SK-N-SH treated with all-trans-retinoic acid at 6 μM for 48 hours (cell line): ENCODE results near the gene PKNOX2.

ENCODE experiments used
- ATAC-seq: fragments of 200-7000 bp; cut with Tn5 transposase; 3 replicates; pipeline ENCODE4 v1.9.1; 2020; ENCODE audit warnings: mild to moderate bottlenecking, moderate library complexity
- ARNTL ChIP-seq: fragments of 450-650 bp; formaldehyde crosslinking; IDR thresholded peaks from 2 replicates; pipeline ENCODE4 v1.5.0; 2020; ENCODE audit warnings: low read depth, mild to moderate bottlenecking, moderate library complexity, borderline replicate concordance
- BACH2 ChIP-seq: fragments of 250-450 bp; sonication (Bioruptor Pico); IDR thresholded peaks from 2 replicates; pipeline ENCODE4 v1.9.0; 2021; ENCODE audit warnings: mild to moderate bottlenecking, borderline replicate concordance
- CREB5 ChIP-seq: fragments of 250-450 bp; sonication (Bioruptor Pico); IDR thresholded peaks from 2 replicates; pipeline ENCODE4 v1.5.1; 2020; ENCODE audit warnings: low read depth, mild to moderate bottlenecking, moderate library complexity
- CSDC2 ChIP-seq: fragments of 250-450 bp; sonication (Bioruptor Pico); IDR thresholded peaks from 2 replicates; pipeline ENCODE4 v1.5.0; 2020; ENCODE audit warnings: mild to moderate bottlenecking, moderate library complexity
- CSRNP3 ChIP-seq: fragments of 250-450 bp; sonication (Bioruptor Pico); IDR thresholded peaks from 2 replicates; pipeline ENCODE4 v1.5.1; 2021; ENCODE audit warnings: mild to moderate bottlenecking, moderate library complexity
- ESRRG ChIP-seq: fragments of 250-450 bp; sonication (Bioruptor Pico); IDR thresholded peaks from 2 replicates; pipeline ENCODE4 v1.6.1; 2021; ENCODE audit warnings: mild to moderate bottlenecking
- ISL1 ChIP-seq: fragments of 250-450 bp; sonication (Bioruptor Pico); IDR thresholded peaks from 2 replicates; pipeline ENCODE4 v2.1.2; 2022; ENCODE audit warnings: mild to moderate bottlenecking, moderate library complexity
- OSR1 ChIP-seq: fragments of 250-450 bp; sonication (Bioruptor Pico); IDR thresholded peaks from 2 replicates; pipeline ENCODE4 v1.8.0; 2022; ENCODE audit warnings: moderate library complexity, mild to moderate bottlenecking, inconsistent platforms
- PATZ1 ChIP-seq: fragments of 250-450 bp; sonication (Bioruptor Pico); IDR thresholded peaks from 2 replicates; pipeline ENCODE4 v1.8.0; 2020; ENCODE audit warnings: mild to moderate bottlenecking, moderate library complexity, borderline replicate concordance
- POU6F1 ChIP-seq: fragments of 250-450 bp; sonication (Bioruptor Pico); IDR thresholded peaks from 2 replicates; pipeline ENCODE4 v1.8.0; 2021; ENCODE audit warnings: low read depth, mild to moderate bottlenecking, moderate library complexity, borderline replicate concordance
- SNAI2 ChIP-seq: fragments of 250-450 bp; sonication (Bioruptor Pico); IDR thresholded peaks from 2 replicates; pipeline ENCODE4 v1.5.0; 2020; ENCODE audit warnings: mild to moderate bottlenecking, moderate library complexity
- TCF4 ChIP-seq: fragments of 250-450 bp; sonication (Bioruptor Pico); IDR thresholded peaks from 2 replicates; pipeline ENCODE4 v1.8.0; 2021; ENCODE audit warnings: mild to moderate bottlenecking, moderate library complexity, borderline replicate concordance
- TOX ChIP-seq: fragments of 250-450 bp; sonication (Bioruptor Pico); IDR thresholded peaks from 2 replicates; pipeline ENCODE4 v1.8.0; 2021; ENCODE audit warnings: mild to moderate bottlenecking, moderate library complexity, borderline replicate concordance
- ZFP3 ChIP-seq: fragments of 250-450 bp; sonication (Bioruptor Pico); IDR thresholded peaks from 2 replicates; pipeline ENCODE4 v1.5.0; 2020; ENCODE audit warnings: mild to moderate bottlenecking, moderate library complexity
- ZFP30 ChIP-seq: fragments of 450-650 bp; formaldehyde crosslinking; IDR thresholded peaks from 2 replicates; pipeline ENCODE4 v1.5.0; 2022; ENCODE audit warnings: mild to moderate bottlenecking, moderate library complexity
- ZNF565 ChIP-seq: fragments of 450-650 bp; formaldehyde crosslinking; conservative IDR thresholded peaks from 2 replicates; pipeline ENCODE4 v1.5.0; 2020; ENCODE audit warnings: low read depth, mild to moderate bottlenecking, moderate library complexity
- ZNF70 ChIP-seq: fragments of 450-650 bp; formaldehyde crosslinking; IDR thresholded peaks from 2 replicates; pipeline ENCODE4 v1.5.0; 2020; ENCODE audit warnings: mild to moderate bottlenecking, moderate library complexity
- ZNF8 ChIP-seq: fragments of 450-650 bp; formaldehyde crosslinking; IDR thresholded peaks from 2 replicates; pipeline ENCODE4 v1.5.0; 2020; ENCODE audit warnings: mild to moderate bottlenecking, moderate library complexity
- TF ChIP-seq, protein P1 (sequence below): fragments of 250-450 bp; sonication (Bioruptor Pico); IDR thresholded peaks from 2 replicates; pipeline ENCODE4 v1.5.0; 2020; ENCODE audit warnings: mild to moderate bottlenecking, moderate library complexity

The PKNOX2 gene

GRCh38 chr11:125272821-125273220, 108.3 kb downstream of the PKNOX2 start (continued):
- no peak for TF ChIP-seq ZFP3 (CRISPR knock-in tag)
- no peak for TF ChIP-seq ZNF70 (CRISPR knock-in tag)

- TF ChIP-seq CREB5 (CRISPR knock-in tag) (no peak), BACH2 (no peak)
- TF ChIP-seq, all 23 proteins: peak for 0
- ATAC-seq, result no peak
Measured at GRCh38 chr11:125273519-125274000, 109.0 kb downstream of the PKNOX2 start.

DNA sequence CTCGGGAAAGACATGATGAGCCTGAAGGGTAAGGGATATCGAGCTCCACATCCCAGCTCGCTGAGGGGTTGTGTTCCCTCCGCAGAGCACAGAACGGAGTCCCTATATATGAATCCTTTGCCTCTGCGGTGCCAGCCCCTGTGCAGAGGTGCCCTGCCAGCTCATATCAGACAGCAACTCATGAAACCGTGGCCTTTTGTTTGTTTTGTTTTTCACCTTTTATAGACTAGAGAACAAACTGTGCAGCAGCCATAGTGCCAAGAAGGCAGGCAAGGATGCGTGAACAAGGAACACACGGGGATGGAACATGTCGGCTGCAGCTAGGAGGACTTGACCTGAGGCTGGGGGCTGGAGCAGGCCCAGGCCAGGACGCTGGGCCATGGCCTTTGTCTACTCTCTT, 109.8 kb downstream of the PKNOX2 start:
- TF ChIP-seq, protein P1, sequence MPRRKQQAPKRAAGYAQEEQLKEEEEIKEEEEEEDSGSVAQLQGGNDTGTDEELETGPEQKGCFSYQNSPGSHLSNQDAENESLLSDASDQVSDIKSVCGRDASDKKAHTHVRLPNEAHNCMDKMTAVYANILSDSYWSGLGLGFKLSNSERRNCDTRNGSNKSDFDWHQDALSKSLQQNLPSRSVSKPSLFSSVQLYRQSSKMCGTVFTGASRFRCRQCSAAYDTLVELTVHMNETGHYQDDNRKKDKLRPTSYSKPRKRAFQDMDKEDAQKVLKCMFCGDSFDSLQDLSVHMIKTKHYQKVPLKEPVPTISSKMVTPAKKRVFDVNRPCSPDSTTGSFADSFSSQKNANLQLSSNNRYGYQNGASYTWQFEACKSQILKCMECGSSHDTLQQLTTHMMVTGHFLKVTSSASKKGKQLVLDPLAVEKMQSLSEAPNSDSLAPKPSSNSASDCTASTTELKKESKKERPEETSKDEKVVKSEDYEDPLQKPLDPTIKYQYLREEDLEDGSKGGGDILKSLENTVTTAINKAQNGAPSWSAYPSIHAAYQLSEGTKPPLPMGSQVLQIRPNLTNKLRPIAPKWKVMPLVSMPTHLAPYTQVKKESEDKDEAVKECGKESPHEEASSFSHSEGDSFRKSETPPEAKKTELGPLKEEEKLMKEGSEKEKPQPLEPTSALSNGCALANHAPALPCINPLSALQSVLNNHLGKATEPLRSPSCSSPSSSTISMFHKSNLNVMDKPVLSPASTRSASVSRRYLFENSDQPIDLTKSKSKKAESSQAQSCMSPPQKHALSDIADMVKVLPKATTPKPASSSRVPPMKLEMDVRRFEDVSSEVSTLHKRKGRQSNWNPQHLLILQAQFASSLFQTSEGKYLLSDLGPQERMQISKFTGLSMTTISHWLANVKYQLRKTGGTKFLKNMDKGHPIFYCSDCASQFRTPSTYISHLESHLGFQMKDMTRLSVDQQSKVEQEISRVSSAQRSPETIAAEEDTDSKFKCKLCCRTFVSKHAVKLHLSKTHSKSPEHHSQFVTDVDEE (CRISPR knock-in tag), result no peak
- no peak for TF ChIP-seq ESRRG
- TF ChIP-seq ZNF70 (CRISPR knock-in tag), result no peak
- no peak for TF ChIP-seq TOX (CRISPR knock-in tag)
- no peak for TF ChIP-seq ARNTL
- TF ChIP-seq ZNF565 (CRISPR knock-in tag), result no peak
- no peak for TF ChIP-seq ISL1 (CRISPR knock-in tag)
- TF ChIP-seq OSR1 (CRISPR knock-in tag), result no peak
- no peak for TF ChIP-seq POU6F1 (CRISPR knock-in tag)
- TF ChIP-seq ZNF8 (CRISPR knock-in tag), result no peak
- no peak for TF ChIP-seq ZFP30
- no peak for TF ChIP-seq CSRNP3
- TF ChIP-seq CSDC2, result no peak
- TF ChIP-seq PATZ1 (CRISPR knock-in tag), result no peak
- TF ChIP-seq TCF4 (CRISPR knock-in tag), result no peak
- no peak for TF ChIP-seq SNAI2 (CRISPR knock-in tag)
- TF ChIP-seq ZFP3 (CRISPR knock-in tag), result no peak
- TF ChIP-seq CREB5 (CRISPR knock-in tag), result no peak
- ATAC-seq, result no peak

DNA sequence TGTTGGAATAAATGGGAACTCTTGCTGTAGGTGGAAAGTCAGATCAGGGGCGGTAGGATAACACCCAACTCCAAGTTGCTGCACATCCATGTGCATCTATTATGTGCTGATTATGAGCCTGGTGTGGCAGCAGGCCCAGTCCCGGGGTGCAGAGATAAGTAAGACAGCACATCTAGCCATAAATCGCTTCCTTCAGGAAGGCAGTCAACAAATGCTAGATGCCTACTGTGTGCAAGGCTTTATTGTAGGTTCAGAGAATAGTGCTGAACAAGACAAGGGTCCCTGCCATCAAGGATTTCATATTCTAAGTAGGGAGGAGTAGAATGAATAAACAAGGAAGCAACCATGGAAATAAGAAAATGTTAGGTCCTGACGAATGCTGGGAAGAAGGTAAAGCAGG, 110.2 kb downstream of the PKNOX2 start:
- no peak for TF ChIP-seq TCF4 (CRISPR knock-in tag)
- no peak for TF ChIP-seq ZNF8 (CRISPR knock-in tag)
- no peak for TF ChIP-seq ZNF70 (CRISPR knock-in tag)
- no peak for TF ChIP-seq ESRRG
- TF ChIP-seq POU6F1 (CRISPR knock-in tag), result no peak
- TF ChIP-seq ZNF565 (CRISPR knock-in tag), result no peak

More for the DNA sequence above, 110.2 kb downstream of the PKNOX2 start:
- no peak for ATAC-seq
